Stimulated activated CD4-positive, alpha-beta T cell treated with anti-CD3 and anti-CD28 coated beads, Interleukin-12 subunit alpha, Interleukin-12 subunit beta, amount 100 ng/mL, for 4 hours (primary cell): ENCODE measurements around the gene MGAT4B.

Experiments used
- DNase-seq: peaks from one replicate; pipeline ENCODE4 v3.0.0-alpha.2; 2020

The MGAT4B gene

DNA sequence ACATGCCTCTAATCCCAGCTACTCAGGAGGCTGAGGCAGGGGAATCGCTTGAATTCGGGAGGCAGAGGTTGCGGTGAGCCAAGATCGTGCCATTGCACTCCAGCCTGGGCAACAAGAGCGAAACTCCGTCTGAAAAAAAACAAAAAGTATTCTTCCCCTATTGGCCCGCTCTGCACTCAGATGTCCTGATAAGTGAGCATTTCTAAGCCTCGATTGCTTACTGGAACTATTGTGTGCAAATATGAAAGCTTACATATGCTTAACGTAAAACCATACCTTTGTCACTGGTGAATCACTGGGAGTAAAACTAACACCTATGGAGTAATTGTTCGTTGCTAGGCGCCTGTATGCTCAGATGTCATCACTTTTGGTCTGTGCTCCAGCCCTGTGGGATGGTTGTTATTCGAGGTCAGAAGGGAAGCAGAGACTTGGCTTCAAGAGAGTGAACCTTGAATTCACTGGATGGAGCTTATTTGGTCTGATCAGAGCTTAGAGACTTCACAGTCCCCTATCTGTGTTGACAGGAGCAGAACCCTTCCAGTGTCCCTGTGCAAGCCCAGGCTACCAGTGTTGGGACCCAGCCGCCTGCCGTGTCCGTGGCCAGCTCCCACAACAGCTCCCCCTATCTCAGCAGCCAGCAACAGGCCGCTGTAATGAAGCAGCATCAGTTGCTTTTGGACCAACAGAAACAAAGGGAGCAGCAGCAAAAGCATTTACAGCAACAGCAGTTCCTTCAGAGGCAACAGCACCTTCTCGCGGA lies 38.2 kb downstream of the MGAT4B start:
- no peak for DNase-seq

- DNase-seq: no peak
Observed at GRCh38 chr5:179767496-179768100, 39.1 kb downstream of the MGAT4B start.

DNA sequence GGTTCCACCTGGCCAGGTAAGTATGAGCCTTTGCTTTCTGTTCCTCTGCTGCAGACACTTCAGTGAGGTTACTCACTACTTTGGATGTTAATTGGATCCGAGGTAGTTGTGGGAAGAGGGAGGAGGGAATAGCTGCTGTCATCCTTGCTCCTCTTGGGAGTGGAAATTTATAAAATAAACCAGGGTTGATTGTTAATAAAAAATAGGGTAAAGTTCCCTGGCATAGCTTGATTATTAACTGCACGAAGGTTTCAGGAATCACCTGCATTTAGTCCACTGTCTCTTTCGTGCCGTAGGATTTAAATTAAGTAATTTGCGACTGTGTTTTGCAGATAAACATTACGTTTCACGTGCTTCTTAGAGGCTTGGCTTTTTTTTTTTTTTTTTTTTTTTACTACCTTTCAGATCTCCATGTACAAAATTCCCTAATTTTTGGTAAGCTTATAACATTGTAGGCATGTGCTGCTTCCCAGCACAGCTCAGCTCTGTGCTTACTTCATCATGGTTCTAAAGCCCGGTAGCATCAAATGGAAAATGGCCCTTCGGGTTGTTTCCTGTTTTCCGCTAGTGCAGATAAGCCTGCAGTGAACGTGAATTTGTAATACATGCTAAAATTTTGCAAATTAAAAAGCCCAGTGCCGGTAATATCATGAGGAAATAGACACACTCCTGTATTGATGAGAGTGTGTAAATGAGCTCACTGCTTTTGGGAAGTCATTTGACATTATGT lies 39.8 kb downstream of the MGAT4B start:
- DNase-seq: no peak

GRCh38 chr5:179766021-179766725 lies 40.5 kb downstream of the MGAT4B start:
- DNase-seq: no peak

GRCh38 chr5:179765400-179765799 lies 41.3 kb downstream of the MGAT4B start:
- DNase-seq: no peak

- DNase-seq: no peak
Observed at GRCh38 chr5:179764056-179764455, 42.6 kb downstream of the MGAT4B start.

GRCh38 chr5:179763215-179763945 lies 43.3 kb downstream of the MGAT4B start:
- peak; percentile 21 for DNase-seq

DNA sequence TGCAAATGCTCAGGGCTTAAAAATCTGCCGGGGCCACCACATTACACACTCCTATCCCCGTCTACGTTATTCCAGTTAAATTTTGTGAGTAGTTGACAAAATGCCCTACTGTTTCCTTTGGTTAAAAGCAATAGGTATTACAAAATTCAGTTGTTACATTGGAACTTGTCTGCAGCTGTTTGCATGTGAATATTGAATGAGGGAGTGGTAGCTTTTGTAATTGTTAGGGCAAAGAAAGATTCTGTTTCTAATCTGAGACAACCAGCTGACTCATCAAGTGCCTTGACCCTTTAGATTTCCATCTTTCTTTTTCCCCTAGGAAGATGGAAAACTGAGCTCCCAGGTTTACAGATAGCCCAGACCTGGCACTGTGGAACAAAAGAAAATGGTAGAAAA lies 43.9 kb downstream of the MGAT4B start:
- DNase-seq: no peak

DNA sequence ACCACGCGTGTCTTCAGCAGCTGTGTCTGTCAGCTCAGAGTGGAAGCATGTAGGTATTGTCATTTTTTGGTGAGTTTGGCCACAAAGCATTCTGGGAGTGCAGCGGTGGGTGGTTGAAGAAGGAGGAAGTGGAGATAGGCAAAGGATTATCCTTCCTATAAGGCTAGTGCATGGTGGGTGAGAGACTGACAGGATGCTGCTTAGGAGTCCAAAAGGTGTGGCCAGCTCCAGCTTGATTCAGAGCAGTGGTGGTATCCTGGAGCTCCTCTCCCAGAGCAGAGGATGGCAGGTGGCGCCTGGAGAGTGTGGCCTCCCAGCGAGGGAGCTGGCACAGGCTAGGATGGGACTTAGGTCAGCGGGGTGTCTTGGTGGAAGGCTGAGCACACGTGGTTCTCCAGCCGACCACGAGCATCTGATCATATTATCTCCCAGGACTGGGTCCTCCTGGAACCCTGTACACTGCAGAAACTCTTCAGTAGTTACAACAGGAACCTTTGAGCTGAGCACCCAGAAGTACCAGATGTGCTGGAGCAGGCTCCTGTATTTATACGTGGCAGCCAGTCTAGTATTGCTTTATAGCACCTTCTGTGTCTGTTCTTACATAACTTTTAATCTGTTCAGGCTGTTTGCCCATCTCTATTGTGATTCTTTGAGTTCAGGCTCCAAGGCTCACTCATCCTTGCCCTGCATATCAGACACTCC lies 44.4 kb downstream of the MGAT4B start:
- no peak for DNase-seq

DNA sequence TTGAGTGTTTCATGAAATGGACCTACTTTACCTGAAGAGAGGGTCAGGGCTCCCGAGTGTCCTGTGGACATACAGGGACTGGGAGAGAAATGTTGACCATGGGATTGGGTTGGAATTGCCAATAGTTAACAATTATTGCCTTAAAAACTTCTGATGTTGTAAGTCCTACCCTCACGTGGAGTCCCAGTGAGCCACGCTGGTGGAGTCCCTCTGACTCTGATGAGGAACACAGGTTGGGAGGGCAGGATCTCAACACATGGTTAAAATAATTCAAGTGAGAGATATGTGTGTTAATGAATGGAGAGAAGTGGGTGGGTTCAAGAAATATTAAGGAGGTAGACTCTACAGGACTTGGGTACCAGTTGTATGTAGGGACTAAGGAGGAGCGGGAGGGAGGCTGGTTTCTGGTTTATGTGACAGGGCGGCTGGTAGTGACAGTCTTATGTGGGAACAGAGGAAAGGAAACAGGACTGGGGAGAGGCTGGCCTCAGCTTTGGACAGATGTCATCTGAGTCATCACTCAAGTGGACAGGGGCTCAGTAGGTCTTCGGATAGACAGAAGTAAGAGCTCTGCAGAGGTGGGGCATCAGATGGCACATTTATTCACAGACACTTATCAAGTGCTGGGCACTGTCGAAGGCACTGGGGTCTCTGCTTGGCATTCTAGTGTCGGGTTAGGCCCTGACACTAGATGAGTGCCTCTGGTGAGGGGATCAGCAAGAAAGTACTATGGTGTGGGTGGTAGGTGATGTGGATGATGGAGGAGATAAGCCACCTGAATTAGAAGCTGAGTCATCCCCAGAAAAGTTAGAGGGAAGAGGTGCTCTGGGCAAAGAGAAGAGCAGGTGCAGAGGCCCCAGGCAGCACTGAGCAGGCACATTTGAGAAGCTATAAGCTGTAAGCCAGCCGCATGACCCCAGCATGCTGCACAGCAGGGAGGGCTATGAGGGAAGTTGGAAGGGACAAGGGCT lies 46.8 kb downstream of the MGAT4B start:
- peak; percentile 21 for DNase-seq

DNA sequence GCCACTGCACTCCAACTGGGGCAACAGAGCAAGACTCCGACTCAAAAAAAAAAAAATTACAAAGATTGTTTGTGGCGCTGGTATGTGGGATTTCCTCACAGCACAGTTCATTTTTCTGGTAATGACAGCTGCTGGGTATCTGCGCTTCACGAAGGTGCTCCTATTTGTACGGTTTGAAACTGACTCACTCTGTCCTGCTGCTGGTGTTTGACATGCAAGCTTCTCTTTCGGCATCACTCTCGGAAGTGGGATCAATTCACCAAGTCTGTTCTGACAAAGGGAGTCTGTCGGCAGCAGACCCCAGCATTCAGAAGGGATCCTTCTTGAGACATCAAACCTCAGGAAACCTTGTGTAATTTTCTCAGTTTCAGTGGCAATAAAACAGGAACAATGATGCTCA lies 47.7 kb downstream of the MGAT4B start:
- DNase-seq: no peak

DNA sequence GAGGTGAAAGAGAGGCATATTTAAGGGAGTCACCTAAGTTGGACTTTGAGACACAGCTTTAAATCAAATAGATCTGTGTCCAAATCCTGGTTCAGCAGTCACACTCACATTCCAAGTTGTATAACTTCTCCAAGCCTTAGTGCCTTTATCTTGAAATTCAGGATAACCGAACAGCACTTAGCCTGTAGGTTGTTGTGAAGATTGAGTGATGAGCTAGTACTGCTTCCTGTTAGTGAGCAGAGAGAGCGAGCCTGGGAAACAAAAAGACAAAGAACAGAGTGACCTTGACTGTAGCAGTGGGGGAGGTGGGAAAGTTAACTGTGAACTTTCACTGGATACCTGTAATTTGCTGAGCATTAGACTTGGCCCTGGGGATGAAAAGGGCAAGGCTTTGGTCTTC lies 51.6 kb downstream of the MGAT4B start:
- DNase-seq: no peak

DNA sequence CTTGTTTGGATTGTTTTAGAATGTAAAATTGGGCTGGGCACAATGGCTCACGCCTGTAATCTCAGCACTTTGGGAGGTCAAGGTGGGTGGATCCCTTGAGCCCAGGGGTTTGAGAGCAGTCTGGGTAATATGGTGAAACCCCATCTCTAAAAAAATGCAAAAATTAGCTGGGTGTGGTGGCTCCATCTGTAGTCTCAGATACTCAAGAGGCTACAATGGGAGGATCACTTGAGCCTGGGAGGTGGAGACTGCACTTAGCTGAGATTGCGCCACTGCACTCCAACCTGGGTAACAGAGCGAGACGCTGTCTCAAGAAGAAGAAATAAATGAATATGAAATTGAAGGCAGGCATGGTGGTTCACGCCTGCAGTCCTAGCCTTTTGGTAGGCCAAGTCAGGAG lies 52.7 kb downstream of the MGAT4B start:
- DNase-seq: no peak

GRCh38 chr5:179749857-179750508 lies 56.7 kb downstream of the MGAT4B start:
- no peak for DNase-seq

GRCh38 chr5:179747811-179748210 lies 58.9 kb downstream of the MGAT4B start:
- DNase-seq: no peak
